H1 (cell line): Measurements from ENCODE around the gene UVRAG.

Source experiments
- CBX5 ChIP-seq: fragments of 300-800, 300-1000 bp; sonication (generic); IDR thresholded peaks from 2 replicates; pipeline ENCODE4 v1.7.1; 2016; ENCODE audit warnings: antibody characterized with exemption, low read length, low read depth
- CTCF ChIP-seq, 3 experiments: IDR thresholded peaks; 1 replicate in 2 of 3; 2 replicates in 1 of 3; pipeline versions ENCODE4 v1.5.1 to v1.6.1; 2011; ENCODE audit warnings: low read length in 3 of 3, mild to moderate bottlenecking in 3 of 3, inconsistent platforms in 2 of 3, low read depth in 1 of 3, moderate library complexity in 1 of 3; ENCODE audit not compliant: insufficient read depth in 1 of 3; ENCODE audit errors: control extremely low read depth in 1 of 3
- EZH2 ChIP-seq: fragments of 200-600 bp; sonication (generic); IDR thresholded peaks from 2 replicates; pipeline ENCODE4 v1.7.1; 2012; ENCODE audit warnings: low read depth, mild to moderate bottlenecking, moderate library complexity, low read length, inconsistent platforms; ENCODE audit not compliant: severe bottlenecking
- MAX ChIP-seq: IDR thresholded peaks from 2 replicates; pipeline ENCODE4 v1.6.1; 2012; ENCODE audit warnings: inconsistent platforms
- POLR2A ChIP-seq, 2 experiments: IDR thresholded peaks; 1 replicate in 1 of 2; 2 replicates in 1 of 2; pipeline ENCODE4 v1.6.1; 2011; ENCODE audit warnings: low read depth in 2 of 2, low read length in 2 of 2, mild to moderate bottlenecking in 2 of 2; ENCODE audit errors: control extremely low read depth in 1 of 2
- YY1 ChIP-seq: IDR thresholded peaks from 2 replicates; pipeline ENCODE4 v1.6.1; 2011; ENCODE audit warnings: low read depth, mild to moderate bottlenecking, low read length
- ZNF274 ChIP-seq: IDR thresholded peaks from 2 replicates; pipeline ENCODE4 v1.7.0; 2012; ENCODE audit warnings: low read length, borderline replicate concordance; ENCODE audit errors: extremely low read depth

- TF ChIP-seq POLR2A (IDR thresholded peaks at IDR 0.05; ENCODE audit: control extremely low read depth in 1 of 2, low read depth in 2 of 2, low read length in 2 of 2) (no peak), CTCF (IDR thresholded peaks at IDR 0.05; ENCODE audit: control extremely low read depth in 1 of 3, insufficient read depth in 1 of 3, low read depth in 1 of 3, low read length in 3 of 3) (no peak), EZH2 (no peak), YY1 (no peak), ZNF274 (no peak), MAX (no peak), CBX5 (no peak)
These were observed 347.6 kb downstream of the UVRAG start for GRCh38 chr11:76162336-76163288.
